GM19455 (cell line): ENCODE measurements around the gene RPL28.

Source experiments
- ATAC-seq: cut with Tn5 transposase; IDR thresholded peaks from one replicate; pipeline ENCODE4 v1.9.1; 2021; ENCODE audit not compliant: unreplicated experiment

RPL28 gene

DNA sequence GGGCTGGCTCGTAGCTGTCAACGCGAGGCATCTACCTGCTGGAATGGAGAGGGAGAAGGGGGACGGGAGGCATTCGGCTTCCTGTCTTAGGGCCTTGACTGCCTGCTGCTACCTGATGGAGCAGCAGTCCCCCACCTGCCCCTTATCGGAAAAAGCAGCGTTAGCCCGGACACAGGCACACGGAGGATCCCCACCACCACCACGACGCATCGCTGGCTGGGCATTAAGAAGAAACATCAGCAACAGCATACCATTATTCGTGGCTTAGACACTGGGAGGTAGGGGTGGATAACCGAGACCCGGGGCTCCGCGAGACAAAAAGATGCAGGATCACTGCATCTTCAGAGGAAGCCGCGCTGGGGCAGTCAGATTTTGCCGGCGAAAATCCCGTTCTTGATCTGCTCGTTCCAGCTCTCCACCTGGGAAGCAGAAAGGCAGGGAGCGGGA, 32.4 kb upstream of the RPL28 start:
- ATAC-seq, result no peak

DNA sequence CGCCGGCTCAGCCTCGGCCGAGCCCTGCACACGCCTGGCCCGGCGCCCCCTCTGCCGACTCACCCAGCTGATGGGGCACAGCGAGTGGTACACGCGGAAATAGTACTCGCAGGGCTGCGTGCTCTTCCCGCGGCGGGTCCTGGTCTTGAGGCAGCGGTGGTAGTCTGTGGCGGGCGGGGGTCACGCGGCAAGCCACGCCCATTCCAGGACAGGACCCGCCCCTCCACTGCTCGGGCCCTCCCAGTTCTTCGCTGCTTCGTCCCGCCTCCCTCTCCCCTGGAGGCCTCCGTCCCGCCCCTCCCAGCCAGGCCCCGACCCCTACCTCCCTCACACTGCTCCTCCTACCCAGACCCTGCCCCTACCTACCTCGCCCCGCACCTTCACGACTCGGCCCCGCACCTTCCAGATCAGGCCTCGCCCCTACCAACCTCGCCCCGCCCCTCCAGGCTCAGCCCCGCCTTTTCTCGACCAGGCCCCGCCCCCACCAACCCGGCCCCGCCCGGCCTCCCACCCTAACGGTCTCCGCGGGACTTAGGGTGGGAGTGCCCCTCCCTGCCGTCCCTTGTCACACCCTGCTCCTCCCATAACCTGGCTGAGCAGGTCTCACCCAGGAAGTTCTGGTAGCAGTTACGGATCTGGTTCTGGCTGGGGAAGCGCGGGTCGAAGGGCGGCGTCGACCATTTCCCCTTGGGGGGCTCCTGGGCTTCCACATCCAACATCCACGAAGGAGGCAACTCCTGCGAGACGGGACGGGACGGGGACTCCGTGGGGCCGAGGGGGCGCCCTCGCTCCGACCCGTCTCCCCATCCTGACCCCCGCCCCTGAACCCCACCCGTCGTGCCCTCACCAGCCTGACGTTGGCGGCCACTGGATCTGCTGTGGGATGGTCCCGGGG, 31.7 kb upstream of the RPL28 start:
- no peak for ATAC-seq

DNA sequence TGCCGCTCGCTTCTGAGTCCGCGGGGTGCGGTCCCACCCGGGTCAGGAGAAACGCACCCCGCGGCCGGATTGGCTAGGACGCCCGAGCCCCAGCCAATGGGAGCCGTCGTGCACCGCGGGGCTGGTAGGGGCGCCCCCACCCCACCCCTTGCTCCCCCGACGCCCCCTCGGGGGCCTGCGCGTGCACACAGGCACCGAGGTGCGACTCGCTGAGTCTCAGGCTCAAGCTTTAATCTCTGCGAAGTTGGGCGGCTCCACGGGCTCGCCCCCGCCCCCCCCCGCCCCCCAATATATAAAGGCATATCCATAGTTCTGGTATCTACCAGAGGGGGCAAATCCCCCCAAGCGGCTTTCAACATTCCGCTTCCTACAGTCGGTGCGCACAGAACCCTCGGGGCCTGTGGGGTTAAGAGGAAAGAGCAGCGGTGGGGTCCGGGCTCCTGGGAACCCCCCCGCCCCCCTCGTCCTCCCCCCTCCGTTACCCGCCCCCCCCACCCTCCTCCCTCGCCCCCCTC, 31.0 kb upstream of the RPL28 start, which contains the start of gene COX6B2:
COX6B2 (minus strand) TSS at position 22 of the 515 bp plus-strand sequence. CDS start 198 bp downstream, outside the sequence.
- ATAC-seq, result no peak

DNA sequence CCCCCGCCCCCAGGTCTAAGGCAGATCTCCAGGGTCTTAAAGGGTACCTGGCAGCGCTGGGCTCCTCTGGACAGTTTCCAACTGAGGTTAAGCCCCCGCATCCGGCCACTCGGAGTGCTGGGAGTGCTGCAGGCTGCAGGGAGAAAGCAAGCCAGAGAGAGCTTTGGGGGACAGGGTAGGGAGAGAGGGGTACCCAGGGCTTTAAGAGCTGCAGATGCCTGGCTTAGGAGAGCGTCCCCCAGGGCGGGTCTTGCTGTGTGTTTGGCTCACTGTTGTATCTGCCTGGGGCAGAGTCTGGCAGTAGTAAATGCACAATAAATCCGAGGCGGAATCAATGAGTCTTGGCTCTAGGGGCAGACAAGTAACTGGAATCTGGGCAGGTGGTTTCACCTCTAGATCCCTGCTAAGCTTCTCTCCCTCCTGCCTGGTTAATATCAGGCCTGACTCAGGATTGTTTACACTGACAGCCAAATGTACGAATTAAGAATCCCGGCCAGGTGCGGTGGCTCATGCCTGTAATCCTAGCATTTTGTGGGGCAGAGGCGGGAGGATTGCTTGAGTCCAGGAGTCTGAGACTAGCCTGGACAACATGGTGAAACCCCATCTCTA, 30.4 kb upstream of the RPL28 start:
- no peak for ATAC-seq

DNA sequence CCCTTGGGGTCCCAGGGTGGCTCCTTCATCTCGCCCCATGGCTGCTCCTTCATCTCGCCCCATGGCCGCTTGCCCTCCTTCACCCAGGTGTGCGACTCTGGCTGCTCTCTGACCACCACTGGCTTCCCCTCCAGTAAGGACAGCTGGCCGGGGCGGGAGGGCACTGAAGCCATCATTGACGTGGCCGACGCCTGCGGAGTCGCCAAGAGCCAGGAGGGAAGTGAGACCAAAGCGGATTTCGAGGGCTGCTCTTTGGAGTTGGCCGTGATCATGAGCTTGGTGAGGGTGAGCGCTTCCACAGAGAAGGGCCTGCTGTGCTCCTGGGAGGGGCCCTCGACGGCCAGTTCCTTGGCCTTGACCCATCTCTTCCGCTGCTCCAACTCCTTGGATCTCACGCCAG, 27.2 kb upstream of the RPL28 start:
- ATAC-seq, result no peak

DNA sequence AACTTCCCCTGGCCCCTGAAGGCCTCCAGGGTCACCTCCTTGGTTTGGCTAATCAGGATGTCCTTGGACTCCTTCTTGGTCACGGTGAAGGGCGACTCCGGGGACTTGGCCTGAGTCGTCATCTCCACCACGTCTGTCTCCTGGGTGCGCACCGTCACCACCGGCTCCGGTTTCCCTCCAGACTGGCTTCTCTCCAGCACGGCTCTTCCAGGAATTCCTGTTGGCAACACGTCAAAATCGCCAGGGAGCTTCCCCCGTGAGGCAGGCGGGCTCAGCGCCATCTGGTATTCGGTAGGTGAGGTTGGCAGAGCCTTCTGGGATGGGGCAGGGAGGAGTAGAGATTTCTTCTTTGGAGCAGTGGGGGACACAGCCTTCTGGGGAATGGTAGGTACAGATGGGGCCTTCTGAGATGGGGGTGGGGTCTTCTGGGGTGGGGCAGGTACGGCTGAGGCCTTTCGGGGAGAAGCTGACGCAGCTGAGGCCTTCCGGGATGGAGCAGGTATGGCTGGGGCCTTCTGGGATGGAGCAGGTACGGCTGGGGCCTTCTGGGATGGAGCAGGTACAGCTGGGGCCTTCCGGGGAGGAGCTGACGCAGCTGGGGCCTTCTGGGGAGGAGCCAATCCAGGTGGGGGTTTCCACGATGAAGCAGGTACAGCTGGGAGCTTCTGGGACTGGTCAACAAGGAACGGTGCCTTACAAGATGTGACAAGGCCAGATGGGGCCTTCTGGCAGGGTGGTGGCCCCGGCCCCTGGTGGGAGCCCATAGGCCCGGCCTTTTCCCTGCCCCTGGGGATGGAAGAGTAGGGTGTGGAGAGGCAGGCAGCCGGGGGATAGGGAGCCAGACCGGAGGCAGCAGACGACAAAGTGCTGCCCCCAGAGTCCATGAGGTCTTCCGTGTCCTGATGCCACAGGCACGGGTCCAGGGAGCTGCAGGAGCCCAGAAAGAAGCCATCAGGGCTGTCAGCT, 26.5 kb upstream of the RPL28 start:
- ATAC-seq, result no peak

DNA sequence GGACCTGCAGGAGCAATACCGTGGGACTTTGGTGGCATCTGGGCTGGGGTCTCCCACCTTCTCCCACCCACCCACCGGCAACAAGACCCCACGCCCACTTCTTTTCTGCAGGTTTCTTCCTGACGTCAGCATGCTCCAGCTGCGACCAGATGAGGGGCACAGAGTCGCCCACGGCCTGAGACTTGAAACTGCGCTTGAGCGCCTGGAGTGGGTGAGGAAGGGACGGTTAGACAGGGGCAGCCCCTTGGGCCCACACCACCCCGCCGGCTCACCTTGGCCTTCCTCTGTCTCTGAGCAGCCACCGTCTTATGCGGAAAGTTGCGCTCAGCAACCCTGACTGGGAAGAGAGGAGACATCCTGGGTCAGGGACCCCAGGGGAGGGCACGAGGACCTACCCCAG, 24.8 kb upstream of the RPL28 start:
- ATAC-seq, result no peak

DNA sequence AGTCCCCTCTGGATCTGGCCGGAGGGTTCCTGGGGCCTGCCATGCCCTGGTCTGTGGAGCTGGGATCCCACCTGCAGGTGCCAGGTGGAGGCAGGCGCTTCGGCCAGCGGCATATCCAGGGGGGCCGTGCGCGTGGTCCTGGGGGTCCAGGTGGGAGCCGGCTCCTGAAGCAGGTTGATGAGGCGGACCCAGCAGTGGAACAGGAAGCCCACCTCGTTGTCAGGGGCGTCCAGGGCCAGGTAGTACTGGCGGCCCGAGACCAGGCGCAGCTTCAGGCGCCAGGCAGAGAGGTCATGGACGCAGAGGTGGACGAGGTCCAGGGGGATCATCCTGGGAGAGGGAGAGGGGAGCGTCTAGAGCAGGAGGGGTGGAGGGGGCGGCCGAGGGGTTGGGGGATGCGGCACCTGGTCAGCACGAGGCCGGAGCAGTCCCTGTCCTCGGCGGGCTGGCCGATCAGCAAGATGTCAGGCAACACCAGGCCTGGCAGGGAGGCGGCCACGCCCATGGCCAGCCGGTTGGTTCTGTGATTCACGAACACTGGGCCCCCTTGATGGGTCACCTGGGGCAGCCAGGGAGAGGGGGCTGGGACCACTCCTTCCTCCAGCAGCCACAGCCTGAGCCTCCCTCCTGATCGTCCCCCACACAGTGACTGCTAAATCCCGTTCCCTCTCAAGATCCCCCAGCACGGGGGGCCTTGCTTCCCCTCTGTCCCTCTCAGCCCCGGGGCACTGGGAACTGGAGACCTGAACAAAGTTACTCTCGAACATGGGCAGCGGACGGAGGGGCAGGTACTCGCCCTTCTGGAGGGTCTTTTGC, 23.4 kb upstream of the RPL28 start:
- ATAC-seq, result no peak

DNA sequence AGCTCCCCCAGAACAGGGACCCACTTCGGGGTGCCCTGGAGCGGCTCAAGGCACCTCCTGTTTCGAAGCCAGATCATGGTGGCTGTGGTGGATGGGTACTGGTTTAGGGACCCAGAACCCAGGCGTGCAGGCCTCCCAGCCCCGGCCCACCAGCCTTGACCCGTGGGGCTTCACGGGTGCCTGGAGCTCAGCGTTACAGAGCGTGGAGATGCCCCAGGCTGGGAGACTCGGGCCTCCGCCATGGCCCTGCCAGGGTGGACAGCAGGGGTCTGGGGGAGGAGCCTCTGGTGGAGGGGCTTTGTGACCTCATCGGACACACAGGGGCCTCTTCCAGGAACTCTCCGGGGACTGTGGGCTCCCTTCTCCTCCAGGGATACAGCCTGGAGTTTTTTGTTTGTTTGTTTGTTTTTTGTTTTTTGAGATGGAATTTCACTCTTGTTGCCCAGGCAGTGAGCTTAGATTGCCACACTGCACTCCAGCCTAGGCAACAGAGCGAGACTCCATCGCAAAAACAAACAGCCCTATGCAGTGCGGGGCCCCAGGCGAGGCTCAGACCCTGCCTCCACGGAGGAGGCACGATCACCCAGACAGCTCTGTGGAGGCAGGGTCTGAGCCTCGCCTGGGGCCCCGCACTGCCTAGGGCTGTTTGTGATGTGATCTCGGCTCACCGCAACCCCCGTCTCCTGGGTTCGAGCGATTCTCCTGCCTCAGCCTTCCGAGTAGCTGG, 22.6 kb upstream of the RPL28 start, which contains the start of gene GARIN5B:
GARIN5B (minus strand) TSS at position 271 of the 727 bp plus-strand sequence; CDS start at position 77, 194 bp downstream.
- ATAC-seq, result no peak

DNA sequence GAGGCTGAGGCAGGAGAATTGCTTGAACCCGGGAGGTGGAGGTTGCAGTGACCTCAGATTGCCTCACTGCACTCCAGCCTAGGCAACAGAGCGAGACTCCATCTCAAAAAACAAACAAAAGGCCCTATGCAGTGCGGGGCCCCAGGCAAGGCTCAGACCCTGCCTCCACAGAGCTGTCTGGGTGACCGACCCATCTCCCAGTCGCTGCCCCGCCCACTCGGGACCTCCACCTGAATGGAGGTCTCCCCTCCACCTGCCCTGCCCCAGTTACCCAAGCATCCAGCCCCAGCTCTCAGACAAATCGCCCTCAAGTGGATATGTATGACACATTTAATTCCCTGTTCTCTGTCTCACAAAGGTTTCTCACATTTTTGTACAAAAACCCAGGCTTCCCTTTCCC, 20.5 kb upstream of the RPL28 start:
- no peak for ATAC-seq

DNA sequence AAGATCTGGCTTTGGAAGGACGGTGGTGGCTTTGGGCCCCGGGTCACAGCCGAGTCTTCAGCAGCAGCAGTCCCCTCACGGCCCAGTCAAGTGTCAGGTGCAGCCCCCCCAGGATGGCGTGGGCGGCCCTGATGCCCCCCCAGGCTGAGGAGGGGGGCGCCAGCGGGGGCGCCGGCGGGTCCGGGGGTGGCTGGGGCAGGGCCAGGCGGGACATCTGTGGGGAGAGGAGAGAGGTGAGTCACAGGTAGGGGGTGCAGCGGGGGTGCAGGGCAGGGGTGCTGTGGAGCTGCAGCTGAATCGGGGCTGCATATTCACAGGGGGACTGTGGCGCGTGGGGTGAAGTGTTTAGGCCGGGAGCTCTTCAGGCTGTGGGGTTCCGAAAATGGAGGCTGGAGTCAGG, 19.8 kb upstream of the RPL28 start:
- no peak for ATAC-seq

DNA sequence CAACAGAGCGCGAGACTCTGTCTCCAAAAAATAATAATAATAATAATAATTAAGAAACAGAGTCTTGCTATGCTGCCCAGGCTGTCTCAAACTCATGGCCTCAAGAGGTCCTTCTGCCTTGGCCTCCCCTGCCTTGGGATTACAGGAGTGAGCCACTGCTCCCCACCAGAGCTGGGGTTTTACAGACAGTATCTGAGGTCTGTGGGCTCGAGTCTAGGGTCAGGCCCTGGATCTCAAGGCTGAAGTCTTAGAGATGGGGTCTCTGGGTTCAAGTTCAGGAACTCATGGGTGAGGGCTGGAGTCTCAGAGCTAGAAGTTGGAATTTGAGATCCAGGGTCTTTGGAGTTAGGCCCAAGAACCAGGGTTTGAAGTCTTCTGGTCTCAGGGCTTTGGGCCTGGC, 18.9 kb upstream of the RPL28 start:
- ATAC-seq, result no peak

DNA sequence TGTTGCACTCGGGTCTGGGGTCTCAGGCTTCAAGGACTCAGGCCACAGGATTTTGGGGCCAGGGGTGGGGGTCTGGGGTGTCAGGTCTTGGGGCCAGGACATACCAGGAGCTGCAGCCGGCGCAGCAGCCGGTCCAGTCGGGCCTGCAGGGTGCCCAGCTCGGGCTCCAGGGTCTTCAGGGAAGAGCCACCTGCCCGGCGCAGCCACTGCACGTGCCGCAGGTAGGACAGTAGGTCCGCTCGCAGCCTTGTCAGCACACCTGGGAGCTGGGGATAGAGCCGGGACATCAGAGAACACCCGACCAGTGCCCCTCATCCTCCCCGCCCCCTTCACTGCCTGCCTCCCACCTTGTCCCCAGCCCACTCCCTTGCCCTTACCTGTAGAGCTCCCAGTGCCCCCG, 17.6 kb upstream of the RPL28 start:
- no peak for ATAC-seq

DNA sequence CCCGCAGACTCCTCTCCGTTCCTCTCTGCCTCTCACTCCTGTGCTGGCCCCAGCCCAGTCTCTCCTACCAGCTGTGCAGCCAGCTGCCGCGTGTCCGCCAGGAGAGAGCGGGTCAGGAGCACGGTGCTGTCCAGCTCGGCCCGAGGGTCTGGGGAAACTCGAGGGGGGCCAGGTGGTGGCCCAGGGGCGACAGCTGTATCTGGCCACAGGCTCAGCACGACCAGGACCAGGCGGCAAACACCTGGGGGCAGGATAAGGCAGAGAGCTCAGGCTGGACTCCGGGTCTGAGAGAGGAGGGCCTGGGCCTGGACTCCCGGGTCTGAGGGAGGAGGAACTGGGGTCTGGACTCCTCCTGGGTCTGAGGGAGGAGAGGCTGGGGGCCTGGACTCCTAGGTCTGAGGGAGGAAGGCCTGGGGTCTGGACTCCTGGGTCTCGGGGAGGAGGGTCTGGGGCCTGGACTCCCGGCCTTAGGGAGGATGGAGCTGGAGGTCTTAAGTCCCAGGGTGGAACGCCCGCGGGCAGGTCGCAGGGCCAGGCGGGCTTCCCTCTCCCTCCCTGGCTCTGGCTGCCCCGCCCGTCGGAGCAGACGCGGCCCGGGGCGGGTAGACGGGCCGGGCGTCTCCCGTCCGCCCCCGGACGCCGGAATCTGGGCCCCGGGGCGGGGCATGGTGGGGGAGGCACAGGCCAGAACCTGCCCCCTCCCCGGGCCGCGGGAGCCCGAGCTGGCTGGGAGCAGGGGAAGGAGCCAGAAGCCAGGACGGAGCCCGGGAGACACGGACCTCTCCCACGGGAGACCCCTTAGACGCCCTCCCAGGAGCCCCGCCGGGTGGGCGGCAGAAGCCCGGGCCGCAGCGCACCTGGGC, 16.8 kb upstream of the RPL28 start:
- no peak for ATAC-seq

DNA sequence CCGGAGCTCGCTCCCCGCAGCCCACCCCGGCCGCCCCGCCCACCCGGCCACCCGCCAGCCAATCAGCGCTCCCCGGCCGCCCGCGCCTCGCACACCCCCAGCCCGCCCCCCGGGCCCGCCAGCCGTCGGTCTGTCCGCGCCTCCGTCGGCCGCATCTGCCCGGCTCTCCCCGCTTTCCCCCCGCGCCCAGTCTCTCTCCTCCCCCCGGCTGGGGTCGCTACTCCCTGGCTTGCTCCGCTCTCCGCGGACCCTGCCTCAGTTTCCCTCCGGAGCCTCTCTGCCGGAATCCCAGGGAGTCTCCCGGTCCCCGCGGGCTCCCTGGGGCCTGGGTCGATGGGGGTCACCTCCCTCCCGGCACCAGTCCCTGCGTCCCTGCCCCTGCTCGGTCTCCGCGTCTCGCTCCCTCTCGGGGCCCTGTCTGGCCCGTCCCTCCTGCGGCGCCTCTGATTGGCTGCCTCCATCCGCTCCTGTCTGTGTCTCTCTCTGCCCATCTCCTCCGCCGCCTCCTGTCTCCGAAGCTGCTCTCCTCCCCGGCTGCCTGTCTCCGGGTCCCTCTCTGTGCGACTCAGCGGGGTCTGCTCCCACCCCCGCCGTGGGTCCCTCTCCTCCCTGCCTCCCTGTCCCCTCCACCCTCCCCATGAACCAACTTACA, 16.0 kb upstream of the RPL28 start:
- ATAC-seq, result no peak

DNA sequence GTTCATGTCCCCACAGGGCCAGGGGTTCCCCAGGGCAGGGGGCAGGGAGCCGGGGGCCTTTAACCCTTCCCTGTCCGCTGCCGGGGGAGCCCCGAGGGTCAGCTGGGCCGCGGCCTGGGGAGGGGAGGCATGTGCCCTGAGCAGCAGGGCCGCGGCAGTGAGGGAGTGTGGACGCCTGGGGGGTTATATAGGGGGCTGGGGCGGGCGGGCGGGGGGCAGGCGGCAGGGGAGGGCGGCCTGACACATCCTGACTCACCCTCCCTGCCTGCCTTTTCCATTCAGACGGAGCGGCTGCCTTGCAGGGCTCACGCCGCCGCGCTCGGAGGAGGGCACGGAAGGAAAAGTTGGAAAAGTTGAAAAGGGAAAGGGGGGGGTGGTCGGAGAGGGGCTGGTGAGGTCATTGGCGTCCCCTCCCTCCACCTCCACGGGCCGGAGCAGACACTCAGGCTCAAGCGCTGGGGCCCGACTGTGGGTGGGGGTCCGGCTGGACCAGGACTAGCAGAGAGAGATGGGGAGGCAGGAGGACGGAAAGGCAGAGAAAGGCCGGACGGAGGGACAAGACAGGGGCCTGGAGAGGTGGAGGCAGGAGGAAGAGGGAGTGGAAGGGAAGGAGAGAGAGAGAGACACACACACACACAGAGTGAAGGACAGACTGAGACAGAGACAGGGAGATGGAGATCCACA, 15.3 kb upstream of the RPL28 start, which contains the start of gene IL11:
IL11 (minus strand) TSS at position 159 of the 684 bp plus-strand sequence; CDS start at position 6, 153 bp downstream.
- no peak for ATAC-seq
